GM12878 (cell line): ENCODE results near the gene GRAMD1C. TPM values are rescaled to one million over a fixed set of nuclear protein-coding genes. Genes with fewer than 3 reads are reported as not detected.

Source experiments
- ATAC-seq: fragments of 200-7000 bp; cut with Tn5 transposase; 3 replicates; pipeline ENCODE4 v1.9.1; 2020; ENCODE audit warnings: mild to moderate bottlenecking, moderate library complexity
- BruUV-seq: library from RNA; stranded (reverse); fragments of 400-500 nt; replicated peaks from 2 replicates; lab custom pipeline; 2021; lab: Mats Ljungman, UMichigan
- CTCF ChIA-PET: fragments of 300-600 bp; sonication (Branson Sonifier 250); formaldehyde crosslinking; extraction: SDS; loops from one replicate; lab custom pipeline; 2021; ENCODE audit warnings: inconsistent platforms; lab: Yijun Ruan, JAX
- POLR2A ChIA-PET: fragments of 350-600 bp; formaldehyde crosslinking; extraction: SDS; loops from one replicate; lab custom pipeline; 2021; ENCODE audit warnings: inconsistent platforms; lab: Charles Lee
- RAD21 ChIA-PET: fragments of 300-600 bp; sonication (Branson Sonifier 250); formaldehyde crosslinking; loops from one replicate; lab custom pipeline; 2023; ENCODE audit warnings: antibody characterized with exemption; ENCODE audit not compliant: unreplicated experiment; lab: Charles Lee
- SMC1A ChIA-PET: fragments of 300-600 bp; sonication (Branson Sonifier 250); formaldehyde crosslinking; loops from one replicate; lab custom pipeline; 2023; ENCODE audit not compliant: unreplicated experiment, uncharacterized antibody; lab: Charles Lee
- DNase-seq: peaks from one replicate; pipeline ENCODE4 v3.0.0-alpha.2; 2011; ENCODE audit warnings: low read depth, low spot score
- FAIRE-seq: peaks from 3 replicates; lab custom pipeline; 2011; peaks lifted over from hg19 to GRCh38; lab: Jason Lieb, UNC
- H2AFZ ChIP-seq: 2 replicates; pipeline ENCODE4 v1.6.0; 2011; ENCODE audit warnings: low read depth, low read length, control low read depth; ENCODE audit not compliant: control insufficient read depth
- H3K27ac ChIP-seq: 2 replicates; pipeline ENCODE4 v1.5.1; 2011; ENCODE audit warnings: control low read depth; ENCODE audit not compliant: control insufficient read depth, insufficient read depth
- H3K27me3 ChIP-seq, 2 experiments: replicated peaks in 1 of 2; 2 replicates each; pipeline versions ENCODE4 v1.6.0 to v1.6.1; 2011; ENCODE audit warnings: low read length in 1 of 2; ENCODE audit not compliant: control insufficient read depth in 2 of 2, insufficient read depth in 2 of 2
- H3K36me3 ChIP-seq, 2 experiments: 2 replicates each; pipeline ENCODE4 v1.5.1; 2011; ENCODE audit warnings: low read length in 1 of 2; ENCODE audit not compliant: control insufficient read depth in 2 of 2, insufficient read depth in 2 of 2
- H3K4me1 ChIP-seq: 2 replicates; pipeline ENCODE4 v1.6.1; 2011; ENCODE audit warnings: mild to moderate bottlenecking, low read length, moderate library complexity, mixed read lengths; ENCODE audit not compliant: control insufficient read depth, insufficient read depth
- H3K4me2 ChIP-seq: 2 replicates; pipeline ENCODE4 v1.6.0; 2011; ENCODE audit warnings: control low read depth; ENCODE audit not compliant: control insufficient read depth, insufficient read depth
- H3K4me3 ChIP-seq: fragments of 200-600 bp; sonication (generic); 2 replicates; pipeline ENCODE4 v1.5.1; 2016
- H3K79me2 ChIP-seq: 2 replicates; pipeline ENCODE4 v1.6.0; 2011; ENCODE audit warnings: low read length; ENCODE audit not compliant: control insufficient read depth, insufficient read depth
- H3K9ac ChIP-seq: 2 replicates; pipeline ENCODE4 v1.8.0; 2011; ENCODE audit warnings: low read length, control low read depth, mixed read lengths; ENCODE audit not compliant: control insufficient read depth, insufficient read depth
- H3K9me3 ChIP-seq: replicated peaks from 3 replicates; pipeline ENCODE4 v1.5.1; 2011; ENCODE audit warnings: mild to moderate bottlenecking, low read length; ENCODE audit not compliant: control insufficient read depth, insufficient read depth
- H4K20me1 ChIP-seq: 2 replicates; pipeline ENCODE4 v1.6.0; 2011; ENCODE audit not compliant: control insufficient read depth, insufficient read depth
- BMI1 ChIP-seq: fragments of 450-650 bp; IDR thresholded peaks from 2 replicates; pipeline ENCODE4 v1.6.1; 2016; ENCODE audit warnings: mild to moderate bottlenecking, moderate library complexity, borderline replicate concordance
- DPF2 ChIP-seq: fragments of 450-650 bp; IDR thresholded peaks from 2 replicates; pipeline ENCODE4 v1.6.1; 2017; ENCODE audit warnings: mild to moderate bottlenecking
- EGR1 ChIP-seq, 2 experiments: IDR thresholded peaks; 1 replicate in 1 of 2; 2 replicates in 1 of 2; pipeline ENCODE4 v1.6.1; 2011 to 2012; ENCODE audit warnings: low read depth in 2 of 2, low read length in 2 of 2, borderline replicate concordance in 1 of 2, mild to moderate bottlenecking in 1 of 2, moderate library complexity in 1 of 2
- ESRRA ChIP-seq: IDR thresholded peaks from 2 replicates; pipeline ENCODE4 v1.6.1; 2012; ENCODE audit warnings: mild to moderate bottlenecking, low read length, improper control_type of control experiment
- IKZF1 ChIP-seq: fragments of 450-650 bp; conservative IDR thresholded peaks from 2 replicates; pipeline ENCODE4 v1.6.1; 2017; ENCODE audit warnings: antibody characterized with exemption, mild to moderate bottlenecking
- IKZF2 ChIP-seq, 2 experiments: fragments of 450-650 bp; IDR thresholded peaks; 2 replicates each; pipeline ENCODE4 v1.6.1; 2017; ENCODE audit warnings: mild to moderate bottlenecking in 2 of 2, moderate library complexity in 2 of 2
- KLF5 ChIP-seq: fragments of 450-650 bp; IDR thresholded peaks from 2 replicates; pipeline ENCODE4 v1.6.1; 2014; ENCODE audit warnings: mild to moderate bottlenecking; ENCODE audit not compliant: partially characterized antibody
- LARP7 ChIP-seq: fragments of 450-650 bp; IDR thresholded peaks from 2 replicates; pipeline ENCODE4 v1.6.1; 2017; ENCODE audit warnings: mild to moderate bottlenecking
- NR2F1 ChIP-seq: fragments of 450-650 bp; conservative IDR thresholded peaks from 2 replicates; pipeline ENCODE4 v1.6.1; 2017; ENCODE audit warnings: mild to moderate bottlenecking
- SIN3A ChIP-seq: IDR thresholded peaks from 2 replicates; pipeline ENCODE4 v1.6.1; 2012; ENCODE audit warnings: low read depth, low read length, improper control_type of control experiment
- SRF ChIP-seq, 2 experiments: IDR thresholded peaks; 2 replicates each; pipeline ENCODE4 v1.6.1; 2011; ENCODE audit warnings: low read depth in 2 of 2, low read length in 2 of 2, mild to moderate bottlenecking in 1 of 2, moderate library complexity in 1 of 2
- WGBS: methylation state at CpG from one replicate; pipeline ENCODE4 v1.1.6; 2016; ENCODE audit warnings: low lambda C conversion rate; ENCODE audit not compliant: insufficient replicate concordance, insufficient coverage; ENCODE audit errors: missing lambda C conversion rate; 5-methylcytosine and 5-hydroxymethylcytosine counted together
- in situ Hi-C: fragments of 300-500 bp; cut with MboI; formaldehyde crosslinking; loops from 9 replicates; pipeline ENCODE4 v1.14.3; 2018; ENCODE audit warnings: mixed read lengths
- intact Hi-C: fragments of 100-400 bp; cut with micrococcal nuclease; formaldehyde crosslinking; loops from one replicate; pipeline ENCODE4 v1.14.2; 2022; ENCODE audit not compliant: unreplicated experiment
- polyA plus RNA-seq, 11 experiments: library from polyadenylated mRNA; depleted of rRNA in 4 of 11; unstranded in 6 of 11; stranded (reverse) in 5 of 11; fragments of >200 nt; fragmentation: Nextera tagmentation in 4 of 11; fragmentation: Illumina TruSeq in 1 of 11; extraction: Ambion mirVana in 4 of 11; extraction: Trizol in 1 of 11; gene quantifications; 1 replicate in 1 of 11; 2 replicates in 10 of 11; pipeline versions ENCODE4 v1.2.1 to v1.2.3, GENCODE V29; 2011 to 2016; ENCODE audit warnings: inconsistent platforms in 2 of 11, missing spikeins in 2 of 11, low read depth in 1 of 11
- total RNA-seq, 4 experiments: library from RNA; depleted of rRNA in 3 of 4; stranded (reverse); fragments of >200 nt in 3 of 4; fragmentation: Illumina TruSeq in 1 of 4; extraction: Trizol in 1 of 4; gene quantifications; 2 replicates each; pipeline versions ENCODE4 v1.2.1 to v1.2.3, GENCODE V29; 2013 to 2021

GRAMD1C gene
- total and polyA plus RNA-seq, 10 of the 15 experiments (the other 5 are each of a cell fraction or from before 2014, with no cell fraction given): 3.2 to 9.2 (median 5.5) TPM

GRCh38 chr3:113948015-113948917, 109.7 kb downstream of the GRAMD1C start:
- ChIA-PET RAD21 (no interaction called here), POLR2A (no interaction called here), CTCF (no interaction called here), SMC1A (no interaction called here)
- H3K4me2 ChIP-seq: peak overlapping the region; percentile 99
- BruUV-seq: no TSS peak
- no peaks in the 10 kb centered on the region for H3K36me3 ChIP-seq
- H3K4me1 ChIP-seq: no peaks in the 10 kb centered on the region
- in situ Hi-C loops: no loop called here
- DNase-seq: no peak
- H3K4me3 ChIP-seq: peak overlapping the region; percentile 70
- intact Hi-C loops: loop anchor here (5.0 kb wide), 1 partner anchor 109 kb away; the partner anchor contains the start of genes CCDC191 and QTRT2
- no peaks in the 10 kb centered on the region for H4K20me1 ChIP-seq
- peak overlapping the region; percentile 90 for H2AFZ ChIP-seq
- TF ChIP-seq SIN3A (peak; percentile 14; the same call in 1 of the 2 replicates), SRF (IDR thresholded peaks at IDR 0.05; ENCODE audit: low read depth in 2 of 2, low read length in 2 of 2) (no peak), KLF5 (no peak), IKZF2 (IDR thresholded peaks at IDR 0.05) (0 out of 4 replicates have a peak, but pooled peaks of 1 of the 2 experiments have one; percentile 12), DPF2 (peak; percentile 68; the same call in 1 of the 2 replicates), EGR1 (IDR thresholded peaks at IDR 0.05; ENCODE audit: borderline replicate concordance in 1 of 2, low read depth in 2 of 2, low read length in 2 of 2) (peak in 1 of 2 experiments; percentile 84; a peak in 2 of 3 replicates), LARP7 (peak; percentile 52; the same call in 1 of the 2 replicates), NR2F1 (0 out of 2 replicates have a peak, but pooled peaks have one; percentile 7), BMI1 (0 out of 2 replicates have a peak, but pooled peaks have one; percentile 51), ESRRA (peak; percentile 41; the same call in 1 of the 2 replicates), IKZF1 (peak; percentile 75)
- no peaks in the 10 kb centered on the region for H3K79me2 ChIP-seq
- H3K27ac ChIP-seq: no peak overlapping the region
- H3K9ac ChIP-seq: peak overlapping the region; percentile 46; the same call in 1 of the 2 replicates
- H3K9me3 ChIP-seq: no peaks in the 10 kb centered on the region
- WGBS: 6% methylated on average over 56 of the region's 65 CpGs
- peak; percentile 74 for ATAC-seq
- no peaks in the 10 kb centered on the region for H3K27me3 ChIP-seq
- FAIRE-seq: no peak
